H9 (cell line): ENCODE results near the gene KCNAB1. TPM values are rescaled to one million over a fixed set of nuclear protein-coding genes. Genes with fewer than 3 reads are reported as not detected.

Source experiments
- DNase-seq: peaks from one replicate; pipeline ENCODE4 v3.0.0-alpha.2; 2017
- H2AFZ ChIP-seq: one replicate; pipeline ENCODE4 v1.6.1; 2013; ENCODE audit warnings: mild to moderate bottlenecking, low read length, control low read depth, moderate library complexity
- H2AK5ac ChIP-seq: 2 replicates; pipeline ENCODE4 v1.6.1; 2013; ENCODE audit warnings: low read length, control low read depth, mixed read lengths; ENCODE audit not compliant: insufficient read length
- H2BK120ac ChIP-seq: one replicate; pipeline ENCODE4 v1.6.1; 2013; ENCODE audit warnings: low read depth, mild to moderate bottlenecking, low read length, control low read depth, inconsistent platforms; ENCODE audit not compliant: poor library complexity, severe bottlenecking
- H2BK12ac ChIP-seq: 2 replicates; pipeline ENCODE4 v1.6.1; 2013; ENCODE audit warnings: low read length, control low read depth, mixed read lengths, low read depth; ENCODE audit not compliant: insufficient read length
- H2BK15ac ChIP-seq: 2 replicates; pipeline ENCODE4 v1.6.1; 2013; ENCODE audit warnings: low read depth, low read length, control low read depth
- H2BK20ac ChIP-seq: one replicate; pipeline ENCODE4 v1.6.1; 2013; ENCODE audit warnings: low read depth, mild to moderate bottlenecking, low read length, control low read depth, inconsistent platforms; ENCODE audit not compliant: poor library complexity, severe bottlenecking
- H2BK5ac ChIP-seq: 2 replicates; pipeline ENCODE4 v1.6.1; 2013; ENCODE audit warnings: low read length, control low read depth, mixed read lengths; ENCODE audit not compliant: insufficient read length
- H3K14ac ChIP-seq: 2 replicates; pipeline ENCODE4 v1.6.1; 2013; ENCODE audit warnings: low read length, control low read depth; ENCODE audit not compliant: insufficient read depth
- H3K18ac ChIP-seq: 2 replicates; pipeline ENCODE4 v1.6.1; 2013; ENCODE audit warnings: low read depth, mild to moderate bottlenecking, mixed read lengths, low read length, control low read depth; ENCODE audit not compliant: insufficient read length
- H3K23ac ChIP-seq: 2 replicates; pipeline ENCODE4 v1.6.1; 2013; ENCODE audit warnings: low read length, control low read depth, mixed read lengths, low read depth; ENCODE audit not compliant: insufficient read length
- H3K23me2 ChIP-seq: 2 replicates; pipeline ENCODE4 v1.6.1; 2013; ENCODE audit warnings: low read depth, mild to moderate bottlenecking, mixed read lengths, low read length, control low read depth; ENCODE audit not compliant: insufficient read length, poor library complexity, severe bottlenecking
- H3K27ac ChIP-seq: 2 replicates; pipeline ENCODE4 v1.5.1; 2013; ENCODE audit warnings: low read length, control low read depth, mixed read lengths, low read depth; ENCODE audit not compliant: insufficient read length
- H3K27me3 ChIP-seq: 2 replicates; pipeline ENCODE4 v1.6.1; 2013; ENCODE audit warnings: low read length, control low read depth, inconsistent platforms; ENCODE audit not compliant: insufficient read depth
- H3K4ac ChIP-seq: 2 replicates; pipeline ENCODE4 v1.6.1; 2013; ENCODE audit warnings: low read depth, mild to moderate bottlenecking, control low read depth, inconsistent platforms, low read length, moderate library complexity
- H3K4me1 ChIP-seq: 2 replicates; pipeline ENCODE4 v1.6.1; 2013; ENCODE audit warnings: low read length, control low read depth, inconsistent platforms; ENCODE audit not compliant: insufficient read depth
- H3K4me2 ChIP-seq: 2 replicates; pipeline ENCODE4 v1.6.1; 2013; ENCODE audit warnings: low read length, control low read depth, mixed read lengths; ENCODE audit not compliant: insufficient read length, insufficient read depth
- H3K56ac ChIP-seq: 2 replicates; pipeline ENCODE4 v1.6.1; 2013; ENCODE audit warnings: low read depth, mild to moderate bottlenecking, mixed read lengths, low read length, control low read depth; ENCODE audit not compliant: insufficient read length
- H3K79me1 ChIP-seq: 2 replicates; pipeline ENCODE4 v1.6.1; 2013; ENCODE audit warnings: low read depth, mild to moderate bottlenecking, moderate library complexity, low read length, control low read depth, inconsistent platforms; ENCODE audit not compliant: insufficient read depth, poor library complexity, severe bottlenecking
- H3K79me2 ChIP-seq: 2 replicates; pipeline ENCODE4 v1.6.1; 2013; ENCODE audit warnings: low read length, control low read depth, inconsistent platforms; ENCODE audit not compliant: insufficient read depth
- H3K9ac ChIP-seq: 2 replicates; pipeline ENCODE4 v1.6.1; 2013; ENCODE audit warnings: low read length, control low read depth, mixed read lengths; ENCODE audit not compliant: insufficient read length; ENCODE audit errors: extremely low read depth
- H3K9me3 ChIP-seq: one replicate; pipeline ENCODE4 v1.6.1; 2013; ENCODE audit warnings: low read depth, low read length, inconsistent platforms; ENCODE audit not compliant: control insufficient read depth
- H3T11ph ChIP-seq: one replicate; pipeline ENCODE4 v1.6.1; 2013; ENCODE audit warnings: mild to moderate bottlenecking, low read length, control low read depth, inconsistent platforms
- H4K20me1 ChIP-seq: one replicate; pipeline ENCODE4 v1.6.1; 2013; ENCODE audit not compliant: control insufficient read depth, insufficient read length, insufficient read depth
- H4K5ac ChIP-seq: 2 replicates; pipeline ENCODE4 v1.6.1; 2013; ENCODE audit warnings: low read depth, mild to moderate bottlenecking, mixed read lengths, low read length, control low read depth; ENCODE audit not compliant: insufficient read length
- H4K8ac ChIP-seq: replicated peaks from 2 replicates; pipeline ENCODE4 v1.6.1; 2013; ENCODE audit warnings: low read length, control low read depth, mixed read lengths, low read depth; ENCODE audit not compliant: insufficient read length
- H4K91ac ChIP-seq: 2 replicates; pipeline ENCODE4 v1.6.1; 2013; ENCODE audit warnings: low read depth, mild to moderate bottlenecking, moderate library complexity, mixed read lengths, low read length, control low read depth; ENCODE audit not compliant: insufficient read length
- H3K27ac Mint-ChIP-seq, 3 experiments: 2 replicates in 2 of 3; 3 replicates in 1 of 3; pipeline ENCODE4 v1.8.0; 2020 to 2021; ENCODE audit warnings: mixed read lengths in 3 of 3, mild to moderate bottlenecking in 1 of 3, moderate library complexity in 1 of 3
- H3K27me3 Mint-ChIP-seq: 2 replicates; pipeline ENCODE4 v1.8.0; 2021; ENCODE audit warnings: low read depth, mild to moderate bottlenecking, moderate library complexity, mixed read lengths
- H3K36me3 Mint-ChIP-seq, 3 experiments: 2 replicates in 2 of 3; 3 replicates in 1 of 3; pipeline ENCODE4 v1.8.0; 2020 to 2021; ENCODE audit warnings: low read depth in 3 of 3, mixed read lengths in 3 of 3; ENCODE audit not compliant: insufficient read depth in 1 of 3
- H3K4me1 Mint-ChIP-seq, 2 experiments: 2 replicates each; pipeline ENCODE4 v1.8.0; 2020; ENCODE audit warnings: mixed read lengths in 2 of 2
- H3K4me3 Mint-ChIP-seq, 2 experiments: 2 replicates in 1 of 2; 3 replicates in 1 of 2; pipeline ENCODE4 v1.8.0; 2020 to 2021; ENCODE audit warnings: mild to moderate bottlenecking in 2 of 2, mixed read lengths in 2 of 2, moderate library complexity in 1 of 2
- H3K9me3 Mint-ChIP-seq, 2 experiments: 2 replicates in 1 of 2; 3 replicates in 1 of 2; pipeline ENCODE4 v1.8.0; 2020; ENCODE audit warnings: mild to moderate bottlenecking in 2 of 2, mixed read lengths in 2 of 2, moderate library complexity in 1 of 2
- WGBS: extraction: QIAGEN DNeasy Blood & Tissue Kit; methylation state at CpG from one replicate; pipeline ENCODE4 v1.1.7; 2013; ENCODE audit warnings: missing lambda C conversion rate, low lambda C conversion rate, mixed read lengths; ENCODE audit not compliant: insufficient read length; ENCODE audit errors: extremely low coverage; 5-methylcytosine and 5-hydroxymethylcytosine counted together
- total RNA-seq: library from RNA; stranded (reverse); gene quantifications from 2 replicates; pipeline ENCODE4 v1.2.1, GENCODE V29; 2021
- TF ChIP-seq, protein P1 (sequence below): fragments of 200-600 bp; sonication (generic); conservative IDR thresholded peaks from 3 replicates; pipeline ENCODE4 v1.8.0; 2021; ENCODE audit warnings: antibody characterized with exemption, mild to moderate bottlenecking

Gene KCNAB1
- total RNA-seq, 1 experiment from 2014 or later = 3.7 TPM

DNA sequence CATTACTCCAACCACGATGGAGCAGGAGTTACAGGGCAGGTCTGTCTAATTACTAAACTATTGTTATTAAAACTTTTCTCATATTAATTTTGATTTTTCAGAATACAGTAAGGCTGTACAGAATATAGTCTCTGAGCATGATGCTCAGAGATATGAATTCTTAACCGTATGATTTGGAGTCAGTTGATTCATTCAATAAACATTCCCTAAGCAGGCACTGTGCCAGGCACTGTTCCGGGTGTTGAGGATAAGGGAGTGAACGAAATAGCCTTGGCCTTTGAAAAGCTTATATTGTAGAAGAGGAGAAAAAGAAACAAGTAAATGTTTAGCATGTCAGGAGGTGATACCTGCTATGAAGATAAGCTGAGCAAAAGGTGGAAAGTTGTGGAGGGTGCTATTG is 187.3 kb downstream of the KCNAB1 start:
- Histone ChIP-seq H4K8ac (no peak overlapping the region), H3K9me3 (no peaks in the 10 kb centered on the region), H3K18ac (no peak overlapping the region), H3K79me2 (no peaks in the 10 kb centered on the region), H3T11ph (no peak overlapping the region), H4K20me1 (no peaks in the 10 kb centered on the region), H3K4ac (no peak overlapping the region), H3K9ac (no peak overlapping the region), H2AK5ac (no peak overlapping the region), H3K4me2 (no peak overlapping the region), H2BK120ac (no peak overlapping the region), H2BK20ac (no peak overlapping the region), H3K4me1 (peaks cover 6% of the 10 kb centered on the region; the same call in 1 of the 2 replicates), H3K27ac (no peak overlapping the region), H3K14ac (no peak overlapping the region), H4K5ac (no peak overlapping the region), H2BK12ac (no peak overlapping the region), H3K23ac (no peak overlapping the region), H3K27me3 (no peaks in the 10 kb centered on the region), H2BK5ac (no peak overlapping the region), H2BK15ac (no peak overlapping the region), H2AFZ (no peak overlapping the region), H3K79me1 (no peaks in the 10 kb centered on the region), H4K91ac (no peak overlapping the region), H3K56ac (no peak overlapping the region), H3K23me2 (no peaks in the 10 kb centered on the region)
- peaks cover 0 to 4% (median 0%) of the 10 kb centered on the region in 3 experiments; a peak in 2 of 7 replicates for H3K36me3 Mint-ChIP-seq
- peaks cover 12 to 13% of the 10 kb centered on the region in 2 experiments for H3K4me1 Mint-ChIP-seq
- H3K4me3 Mint-ChIP-seq = no peak overlapping the region
- H3K9me3 Mint-ChIP-seq = no peaks in the 10 kb centered on the region; a peak in 1 of 5 replicates
- TF ChIP-seq, protein P1, sequence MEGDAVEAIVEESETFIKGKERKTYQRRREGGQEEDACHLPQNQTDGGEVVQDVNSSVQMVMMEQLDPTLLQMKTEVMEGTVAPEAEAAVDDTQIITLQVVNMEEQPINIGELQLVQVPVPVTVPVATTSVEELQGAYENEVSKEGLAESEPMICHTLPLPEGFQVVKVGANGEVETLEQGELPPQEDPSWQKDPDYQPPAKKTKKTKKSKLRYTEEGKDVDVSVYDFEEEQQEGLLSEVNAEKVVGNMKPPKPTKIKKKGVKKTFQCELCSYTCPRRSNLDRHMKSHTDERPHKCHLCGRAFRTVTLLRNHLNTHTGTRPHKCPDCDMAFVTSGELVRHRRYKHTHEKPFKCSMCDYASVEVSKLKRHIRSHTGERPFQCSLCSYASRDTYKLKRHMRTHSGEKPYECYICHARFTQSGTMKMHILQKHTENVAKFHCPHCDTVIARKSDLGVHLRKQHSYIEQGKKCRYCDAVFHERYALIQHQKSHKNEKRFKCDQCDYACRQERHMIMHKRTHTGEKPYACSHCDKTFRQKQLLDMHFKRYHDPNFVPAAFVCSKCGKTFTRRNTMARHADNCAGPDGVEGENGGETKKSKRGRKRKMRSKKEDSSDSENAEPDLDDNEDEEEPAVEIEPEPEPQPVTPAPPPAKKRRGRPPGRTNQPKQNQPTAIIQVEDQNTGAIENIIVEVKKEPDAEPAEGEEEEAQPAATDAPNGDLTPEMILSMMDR = no peak
- no peak overlapping the region for H3K27ac Mint-ChIP-seq
- no CpG with 5 or more reads among the region's 4 CpGs for WGBS
- H3K27me3 Mint-ChIP-seq = no peaks in the 10 kb centered on the region
- no peak for DNase-seq
